NCI-H2107 (cell line): Measurements from ENCODE around the gene NUBPL.
"Not testable (repeated sequence)": the region's sequence is repeated elsewhere in the genome, so short reads cannot be mapped to it uniquely, and the experiment has no call there.

ENCODE experiments used
- DNase-seq: peaks from one replicate; lab custom pipeline; 2025; lab: John Stamatoyannopoulos, UW

NUBPL gene

DNA sequence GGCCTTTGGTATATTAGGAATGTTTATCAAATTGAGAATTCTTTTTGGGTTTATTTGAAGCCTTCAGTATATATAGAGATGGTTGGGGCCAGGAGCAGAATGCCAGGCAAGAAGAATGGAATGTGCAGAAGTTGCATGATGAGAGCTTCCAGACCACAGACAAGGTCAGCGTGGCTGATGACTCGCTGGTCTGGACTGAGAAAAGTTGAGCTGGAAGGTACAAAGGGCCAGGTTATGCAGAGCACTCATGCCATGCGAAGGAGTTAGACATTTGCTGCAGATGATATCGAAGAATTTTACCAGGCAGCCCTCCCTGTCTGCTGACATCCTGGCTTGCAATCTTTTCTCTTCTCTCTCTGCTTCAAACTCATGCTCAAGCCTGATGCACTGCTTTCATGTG is 319.7 kb downstream of the NUBPL start:
- DNase-seq = no peak

DNA sequence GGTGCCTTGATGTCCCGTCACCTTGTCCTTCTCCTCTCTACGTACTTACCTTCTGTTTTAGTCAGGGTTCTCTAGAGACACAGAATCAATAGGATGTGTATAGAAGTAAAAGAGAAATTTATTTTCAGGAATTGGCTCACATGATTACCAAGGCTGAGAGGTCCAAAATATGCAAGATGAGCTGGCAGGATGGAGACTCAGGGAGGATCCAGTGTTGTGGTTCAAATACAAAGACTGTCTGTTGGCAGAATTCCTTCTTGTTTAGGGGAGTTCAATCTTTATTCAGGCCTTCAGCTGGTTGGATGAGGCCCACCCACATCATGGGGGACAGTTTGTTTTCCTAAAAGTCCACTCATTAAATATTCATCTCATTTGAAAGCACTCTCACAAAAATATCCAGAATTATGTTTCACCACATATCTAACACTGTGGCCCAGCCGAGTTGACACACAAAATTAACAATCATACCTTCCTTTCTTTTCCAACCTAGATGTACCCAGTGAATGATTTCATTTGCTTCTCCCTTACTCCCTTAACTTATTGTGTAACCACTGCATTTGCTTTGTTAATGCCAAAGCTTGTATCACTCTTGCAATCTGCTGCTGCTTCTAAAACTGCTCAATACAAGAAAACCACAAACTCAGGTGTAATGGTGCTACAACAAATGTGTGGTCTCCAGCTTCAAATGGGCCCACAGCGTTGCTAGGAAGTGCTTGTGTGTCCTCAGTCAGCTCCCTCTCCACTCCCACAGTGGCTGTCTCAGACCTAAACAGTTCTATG is 320.5 kb downstream of the NUBPL start:
- no peak for DNase-seq

DNA sequence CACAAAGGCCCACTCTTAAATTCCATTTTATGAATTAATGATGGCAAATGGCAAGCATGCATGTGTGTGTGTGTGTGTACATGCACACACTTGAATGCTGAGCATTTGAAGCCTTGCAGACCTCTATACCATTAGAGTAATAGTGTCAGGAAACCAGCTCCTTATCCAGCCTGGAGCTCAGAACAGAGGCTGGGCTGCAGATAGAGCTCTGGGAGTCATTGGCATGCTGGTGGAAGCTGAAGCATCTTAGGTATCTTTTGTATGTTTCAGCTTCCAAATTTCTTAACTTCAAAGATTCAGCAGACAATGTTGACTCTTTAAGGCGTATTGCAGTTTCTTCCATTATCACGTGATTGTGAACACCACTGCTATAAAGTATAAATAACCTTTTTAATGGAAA is 323.0 kb downstream of the NUBPL start:
- DNase-seq = no peak

DNA sequence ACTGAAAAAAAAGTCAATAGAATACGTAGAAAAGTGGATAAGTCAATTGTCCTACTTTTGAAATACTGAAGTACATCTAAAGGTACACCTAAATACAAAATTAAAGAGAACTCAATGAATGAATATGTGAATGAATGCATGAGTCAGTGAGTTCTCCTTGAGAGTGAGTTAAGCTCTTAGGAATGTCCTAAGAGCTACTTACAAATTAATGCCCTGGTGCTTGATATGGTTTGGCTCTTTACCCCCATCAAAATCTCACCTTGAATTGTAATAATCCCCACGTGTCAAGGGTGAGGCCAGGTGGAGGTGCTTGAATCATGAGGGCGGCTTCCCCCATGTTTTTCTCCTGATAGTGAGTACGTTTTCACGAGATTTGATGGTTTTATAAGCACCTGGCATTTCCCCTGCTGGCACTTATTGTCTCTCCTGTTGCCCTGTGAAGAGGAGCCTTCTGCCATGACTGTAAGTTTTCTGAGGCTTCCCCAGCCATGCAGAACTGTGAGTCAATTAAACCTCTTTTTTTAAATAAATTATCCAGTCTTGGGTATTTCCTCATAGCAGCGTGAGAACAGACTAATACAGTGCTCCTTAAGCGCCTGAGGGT is 323.7 kb downstream of the NUBPL start:
- DNase-seq = no peak

DNA sequence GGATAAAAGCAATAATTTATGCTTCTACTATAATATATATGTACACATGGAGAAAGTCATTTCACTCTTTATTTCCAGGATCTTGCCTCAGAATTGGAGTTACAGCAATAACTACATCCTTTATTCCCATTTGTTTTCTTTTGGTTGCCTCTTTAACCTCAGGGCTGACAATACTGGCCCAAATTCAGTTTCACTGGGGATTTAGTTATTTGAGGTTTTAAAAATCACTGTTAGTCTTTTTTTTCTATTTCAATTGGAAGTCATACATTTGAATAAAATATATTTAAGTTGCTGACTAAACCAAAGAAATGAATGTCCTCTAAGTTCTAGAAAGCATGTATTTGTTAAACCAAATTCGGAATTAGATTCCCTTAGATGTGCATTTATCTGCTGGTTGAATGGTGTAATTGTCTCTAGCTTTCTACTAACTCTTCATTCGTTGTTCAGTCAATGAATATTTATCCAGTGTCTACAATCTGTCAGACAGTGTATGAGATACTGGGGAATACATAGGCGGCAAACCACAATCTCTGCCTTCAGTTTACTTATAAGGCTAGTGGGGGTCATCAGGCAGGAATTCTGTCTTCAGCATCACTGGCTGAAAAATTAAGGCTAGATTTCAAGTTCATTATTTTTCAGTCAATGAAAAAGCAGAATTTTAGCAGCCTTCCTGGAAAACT is 325.1 kb downstream of the NUBPL start:
- DNase-seq = no peak

DNA sequence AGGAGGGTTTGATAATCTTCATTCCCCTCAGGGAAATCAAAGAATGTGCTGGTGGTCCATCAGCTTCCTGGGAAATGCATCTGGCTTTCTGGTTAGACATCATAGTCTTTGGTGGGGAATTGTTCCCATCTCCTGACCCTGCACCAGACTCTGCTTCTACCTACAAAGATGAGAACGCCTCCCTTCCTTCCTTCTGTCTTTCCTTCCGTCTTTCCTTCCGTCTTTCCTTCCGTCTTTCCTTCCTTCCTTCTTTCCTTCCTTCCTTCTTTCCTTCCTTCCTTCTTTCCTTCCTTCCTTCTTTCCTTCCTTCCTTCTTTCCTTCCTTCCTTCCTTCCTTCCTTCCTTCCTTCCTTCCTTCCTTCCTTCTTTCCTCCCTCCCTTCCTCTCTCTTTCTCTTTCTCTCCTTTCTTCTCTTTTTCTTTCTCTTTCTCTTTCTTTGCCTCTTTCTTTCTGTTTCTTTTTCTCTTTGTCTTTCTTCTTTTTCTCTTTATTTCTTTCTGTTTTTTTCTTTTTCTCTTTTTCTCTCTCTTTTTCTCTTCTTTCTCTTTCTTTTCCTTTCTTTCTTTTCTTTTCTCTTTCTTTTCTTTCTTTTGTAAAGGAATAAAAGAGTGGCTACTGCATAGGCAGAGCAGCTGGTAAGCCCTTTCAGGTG is 326.9 kb downstream of the NUBPL start:
- no peak for DNase-seq

DNA sequence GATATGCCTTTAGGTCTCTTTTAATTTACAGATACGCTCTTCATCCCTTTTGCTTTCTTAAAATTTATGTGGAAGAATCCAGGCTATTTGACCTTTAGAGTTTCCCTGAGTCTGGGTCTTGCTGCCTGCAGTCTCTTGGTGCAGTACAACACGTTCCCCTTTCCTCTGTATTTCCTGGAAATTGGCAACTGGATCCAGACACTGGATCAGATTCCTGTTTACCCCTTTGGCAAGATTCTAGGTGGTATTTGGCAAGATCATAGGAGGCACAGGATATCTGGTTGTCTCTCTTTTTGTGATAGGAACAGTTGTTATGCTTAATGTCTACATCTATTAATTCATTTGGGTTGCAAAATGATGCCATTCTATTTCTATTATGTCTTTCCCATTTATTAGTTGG is 328.1 kb downstream of the NUBPL start:
- DNase-seq = no peak

DNA sequence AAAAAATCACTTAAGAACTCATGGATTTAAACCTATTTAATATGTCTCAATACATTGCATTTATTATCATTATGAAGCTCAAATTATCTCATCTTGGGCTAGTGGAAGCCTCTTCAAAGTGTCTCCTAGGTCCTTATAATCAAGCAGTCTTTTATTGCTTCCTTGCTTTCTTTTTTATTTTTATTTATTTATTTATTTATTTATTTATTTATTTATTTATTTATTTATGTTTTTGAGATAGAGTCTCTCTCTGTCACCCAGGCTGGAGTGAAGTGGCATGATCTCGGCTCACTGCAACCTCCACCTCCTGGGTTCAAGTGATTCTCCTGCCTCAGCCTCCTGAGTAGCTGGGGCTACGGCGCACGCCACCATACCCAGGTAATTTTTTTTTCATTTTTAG is 329.0 kb downstream of the NUBPL start:
- not testable (repeated sequence) for DNase-seq

DNA sequence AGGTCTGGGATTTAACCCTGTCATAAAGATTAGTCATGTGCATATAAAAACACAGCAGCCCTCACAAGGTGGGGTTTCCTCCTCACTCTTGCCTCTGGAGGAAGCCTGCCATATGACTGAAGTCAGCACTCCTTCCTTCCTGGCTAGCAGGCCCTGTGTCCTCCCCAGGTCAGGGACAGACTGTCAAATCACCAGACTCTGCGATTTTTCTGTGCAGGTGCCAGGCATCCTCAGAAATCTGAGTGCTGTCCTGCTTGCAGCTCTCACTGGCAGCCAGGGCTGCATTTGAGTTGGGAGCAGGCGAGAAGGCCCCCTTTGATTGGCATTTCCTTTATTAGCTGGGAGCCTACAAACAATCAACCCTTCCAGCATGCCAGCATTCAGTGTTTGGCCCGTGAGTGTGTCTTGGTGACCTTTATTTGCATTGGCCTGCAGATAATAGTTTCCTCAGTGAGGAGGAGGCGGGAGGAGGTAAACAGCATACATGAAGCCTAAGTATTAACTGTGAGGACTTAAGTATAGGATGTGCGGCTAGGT is 332.1 kb downstream of the NUBPL start:
- DNase-seq = no peak

DNA sequence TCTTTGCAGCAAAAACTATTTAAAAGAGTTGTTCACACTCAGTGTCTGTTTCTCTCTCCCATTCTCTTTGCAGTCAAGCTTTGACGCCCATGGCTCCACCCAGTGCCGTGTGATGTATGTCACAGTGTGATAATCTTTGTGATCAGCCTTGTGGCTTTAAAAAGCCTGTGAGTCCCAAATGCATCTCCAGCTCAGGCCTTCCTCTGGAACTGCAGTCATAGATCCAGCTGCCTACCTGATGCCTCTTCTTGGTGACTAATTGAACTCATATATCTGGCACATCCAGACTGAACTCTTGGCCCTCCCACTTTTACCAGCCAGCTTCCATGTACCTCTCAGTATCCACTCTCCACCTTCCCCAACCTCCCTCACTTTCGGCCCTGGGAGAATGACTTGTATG is 333.1 kb downstream of the NUBPL start:
- no peak for DNase-seq

DNA sequence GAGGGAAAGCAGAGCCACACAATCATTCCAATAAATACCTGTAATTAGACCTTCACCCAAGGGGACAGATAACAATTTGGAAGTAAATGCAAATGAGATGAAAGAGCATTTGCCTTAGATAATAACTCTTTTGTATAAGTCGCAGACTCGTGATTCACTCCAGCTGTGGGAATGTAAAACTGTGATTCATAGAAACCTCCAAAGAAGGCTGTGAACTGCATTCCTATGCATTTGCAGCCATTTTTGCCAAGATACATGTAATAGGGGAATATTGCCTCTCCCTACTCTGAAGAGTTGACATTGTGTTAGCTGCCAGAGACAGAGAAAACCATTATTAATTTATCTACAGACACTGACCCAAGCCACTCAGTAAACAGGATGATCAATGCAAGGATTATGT is 334.0 kb downstream of the NUBPL start:
- DNase-seq = no peak

DNA sequence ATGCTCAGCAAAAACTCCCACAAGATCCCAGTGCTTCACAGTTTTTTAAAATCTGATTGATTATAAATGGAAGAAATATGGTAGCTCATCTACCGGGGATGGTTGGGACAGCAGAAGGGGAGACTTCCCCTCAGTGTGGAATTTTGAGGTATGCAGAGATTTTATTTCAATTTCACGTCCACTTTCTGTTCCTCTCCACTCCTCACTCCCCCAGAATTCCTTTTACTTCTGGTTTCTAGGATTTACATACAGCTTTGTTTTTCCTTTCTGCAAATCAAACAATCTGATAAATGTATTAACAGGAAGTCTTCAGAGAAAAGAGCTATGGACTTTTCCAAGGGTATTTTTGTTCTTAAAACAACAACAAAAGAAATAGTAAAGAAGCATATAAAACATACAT is 334.4 kb downstream of the NUBPL start:
- DNase-seq = no peak

DNA sequence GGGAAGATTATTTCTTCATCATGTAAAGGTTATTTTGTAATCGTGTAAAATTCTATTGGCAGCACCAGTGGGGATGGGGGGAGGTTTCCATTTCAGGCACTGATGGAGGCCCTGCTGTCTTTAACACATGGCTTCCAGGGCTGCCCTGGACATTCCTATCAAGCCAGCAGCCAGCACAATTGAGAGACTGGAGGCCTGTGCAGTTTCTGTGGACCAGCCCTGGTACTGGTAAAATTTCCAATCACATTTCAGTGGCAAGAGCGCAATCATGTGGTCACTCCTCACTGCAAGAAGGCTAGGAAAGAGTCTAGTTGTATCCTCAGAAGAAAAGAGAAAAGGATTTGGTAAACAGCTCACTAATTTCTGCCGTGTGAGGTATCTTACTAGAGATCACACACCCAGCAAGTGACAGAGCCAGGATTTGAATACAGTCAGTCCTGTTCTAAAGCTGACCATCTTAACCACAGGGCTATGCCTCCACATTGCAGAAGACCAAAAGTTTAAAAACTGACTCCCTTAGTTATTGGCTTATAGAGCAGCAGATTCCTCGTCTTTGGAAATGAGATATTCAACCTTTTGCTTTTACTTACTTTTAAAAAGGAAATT is 336.5 kb downstream of the NUBPL start:
- no peak for DNase-seq

DNA sequence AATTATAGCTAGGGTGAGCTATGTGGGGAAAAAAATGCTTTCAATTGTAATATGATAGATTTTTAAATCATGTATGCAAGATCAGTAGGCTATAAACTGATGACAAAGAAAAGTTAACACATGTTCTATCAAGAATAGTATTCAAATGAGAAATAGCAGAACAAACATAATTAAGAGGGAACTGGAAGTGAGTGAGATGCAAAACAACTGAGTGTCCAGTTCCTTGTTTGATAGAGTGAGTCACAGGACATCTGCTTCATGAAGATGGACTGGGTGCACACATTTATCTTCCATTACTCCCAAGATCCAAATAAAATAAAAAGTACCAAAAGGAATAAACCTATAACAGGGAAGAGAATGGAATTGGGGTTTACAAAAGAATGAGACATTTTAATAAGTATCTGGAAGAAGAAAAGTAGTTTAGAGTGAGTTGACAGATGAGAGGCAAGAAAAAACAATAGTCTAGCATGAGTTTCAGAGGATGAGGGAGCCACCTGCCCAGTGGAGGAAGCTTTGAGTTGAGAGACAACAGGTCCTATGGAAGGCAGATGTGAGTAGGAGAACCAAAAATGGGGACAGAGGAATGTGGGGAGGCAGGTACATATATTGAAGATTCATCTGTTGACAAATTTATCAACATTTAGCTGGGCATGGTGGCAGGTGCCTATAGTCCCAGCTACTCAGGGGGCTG is 337.8 kb downstream of the NUBPL start:
- DNase-seq = no peak

DNA sequence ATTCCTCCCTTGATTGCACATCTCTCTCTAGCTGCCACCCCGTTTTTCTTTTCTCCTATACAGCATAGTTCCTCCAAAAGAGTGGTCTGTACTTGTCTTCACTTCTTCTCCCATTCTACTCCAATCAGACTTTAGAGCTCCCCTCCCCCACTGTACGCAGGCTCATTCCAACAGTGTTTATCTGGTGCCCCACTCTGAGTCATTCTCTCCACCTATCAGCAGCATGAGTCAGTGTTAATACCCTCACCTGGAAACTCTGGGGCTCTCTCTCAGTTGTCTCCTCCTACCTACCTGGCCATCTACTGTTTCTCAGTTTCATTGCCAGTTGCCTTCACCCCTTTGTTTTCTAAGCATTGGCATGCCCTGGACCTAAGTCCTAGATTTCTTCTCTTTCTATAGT is 340.8 kb downstream of the NUBPL start:
- DNase-seq = no peak

DNA sequence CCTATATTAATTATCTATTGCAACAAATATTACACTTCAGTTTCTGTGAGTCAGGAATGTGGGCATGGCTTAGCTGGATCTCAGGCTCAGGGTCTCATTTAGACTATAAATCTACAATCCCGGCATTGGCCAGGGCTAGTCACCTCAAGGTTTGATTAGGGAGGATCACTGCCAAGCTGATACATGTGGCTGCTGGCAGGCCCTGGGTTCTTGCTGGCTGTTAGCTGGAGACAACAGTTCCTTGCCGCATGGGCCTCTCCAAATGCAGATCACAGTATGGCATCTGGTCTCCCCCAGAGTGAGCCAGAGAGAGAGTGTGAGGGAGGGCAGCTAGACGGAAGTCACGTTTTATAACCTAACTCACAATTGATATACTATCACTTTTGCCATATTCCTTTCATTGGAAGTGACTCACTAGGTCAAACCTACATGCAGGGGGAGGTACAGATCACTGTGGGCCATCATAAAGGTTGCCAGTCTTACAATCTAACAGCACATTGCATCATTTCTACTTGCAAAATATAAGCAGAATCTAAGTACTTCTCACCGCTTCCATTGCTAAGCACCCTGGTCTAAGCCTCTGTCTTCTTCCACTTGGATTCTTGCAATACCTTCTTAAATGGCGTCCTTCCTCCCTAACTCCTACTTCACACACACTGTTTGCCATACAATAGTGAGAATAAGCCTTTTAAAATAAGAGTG is 341.9 kb downstream of the NUBPL start:
- no peak for DNase-seq

DNA sequence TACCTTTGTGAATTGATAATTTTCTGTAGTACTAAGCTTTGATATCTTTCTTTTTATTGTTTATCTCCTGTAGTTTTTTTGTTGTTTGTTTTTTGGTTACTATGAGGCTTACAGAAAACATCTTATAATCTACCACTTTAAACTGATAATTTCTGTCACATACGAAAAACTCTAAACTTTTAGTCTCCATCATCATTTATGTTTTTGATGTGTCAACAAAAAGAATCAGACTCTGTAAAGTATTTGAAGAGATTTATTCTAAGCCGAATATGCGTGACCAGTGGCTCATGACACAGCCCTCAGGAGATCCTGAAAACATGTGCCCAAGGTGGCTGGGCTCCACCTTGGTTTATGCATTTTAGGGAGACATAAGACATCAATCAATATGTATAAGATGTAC is 348.8 kb downstream of the NUBPL start:
- no peak for DNase-seq
